ENCODE measurements around the gene MBP. TPM values are rescaled to one million over a fixed set of nuclear protein-coding genes. Genes with fewer than 3 reads are reported as not detected.

Gene MBP
- total RNA-seq, 4 donors from 2014 or later = 18.1 to 58.8 (median 30.6) TPM

DNA sequence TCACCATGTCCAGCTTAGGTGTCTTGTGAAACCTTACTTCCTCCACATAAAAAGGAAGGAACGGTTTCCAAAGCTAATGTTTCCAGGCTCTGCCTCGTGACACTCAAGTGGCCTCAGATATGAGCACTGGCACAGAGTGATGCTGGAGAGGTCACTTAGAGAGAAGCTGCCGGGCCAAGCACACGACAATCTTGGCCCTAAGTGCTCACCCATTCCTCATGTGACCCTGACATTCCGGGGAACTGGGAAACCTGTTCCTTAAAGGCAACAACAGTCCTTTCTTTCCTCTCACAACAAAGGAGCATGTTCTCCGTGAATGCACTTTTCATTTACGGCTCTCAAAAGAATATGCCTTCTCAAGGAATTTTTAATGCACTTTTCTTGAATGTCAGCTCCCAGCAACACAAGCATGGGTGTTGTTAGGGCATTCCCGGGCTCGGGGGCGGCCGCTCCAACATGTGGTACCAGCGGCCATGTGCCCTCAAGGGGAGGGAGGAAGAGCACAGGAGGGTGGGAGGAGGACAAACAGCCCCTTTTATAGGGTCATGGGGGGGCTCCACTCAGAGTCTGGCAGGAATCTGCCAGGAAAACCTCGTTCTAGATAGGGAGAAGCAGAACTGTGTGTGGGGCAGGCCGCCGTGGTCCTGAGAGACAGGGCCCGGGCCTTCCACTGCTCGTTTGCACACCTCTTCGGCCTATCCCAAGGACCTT, 118.6 kb downstream of the MBP start:
- TF ChIP-seq, protein P1, sequence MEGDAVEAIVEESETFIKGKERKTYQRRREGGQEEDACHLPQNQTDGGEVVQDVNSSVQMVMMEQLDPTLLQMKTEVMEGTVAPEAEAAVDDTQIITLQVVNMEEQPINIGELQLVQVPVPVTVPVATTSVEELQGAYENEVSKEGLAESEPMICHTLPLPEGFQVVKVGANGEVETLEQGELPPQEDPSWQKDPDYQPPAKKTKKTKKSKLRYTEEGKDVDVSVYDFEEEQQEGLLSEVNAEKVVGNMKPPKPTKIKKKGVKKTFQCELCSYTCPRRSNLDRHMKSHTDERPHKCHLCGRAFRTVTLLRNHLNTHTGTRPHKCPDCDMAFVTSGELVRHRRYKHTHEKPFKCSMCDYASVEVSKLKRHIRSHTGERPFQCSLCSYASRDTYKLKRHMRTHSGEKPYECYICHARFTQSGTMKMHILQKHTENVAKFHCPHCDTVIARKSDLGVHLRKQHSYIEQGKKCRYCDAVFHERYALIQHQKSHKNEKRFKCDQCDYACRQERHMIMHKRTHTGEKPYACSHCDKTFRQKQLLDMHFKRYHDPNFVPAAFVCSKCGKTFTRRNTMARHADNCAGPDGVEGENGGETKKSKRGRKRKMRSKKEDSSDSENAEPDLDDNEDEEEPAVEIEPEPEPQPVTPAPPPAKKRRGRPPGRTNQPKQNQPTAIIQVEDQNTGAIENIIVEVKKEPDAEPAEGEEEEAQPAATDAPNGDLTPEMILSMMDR (IDR thresholded peaks at IDR 0.05; ENCODE audit: low read depth) = no peak

DNA sequence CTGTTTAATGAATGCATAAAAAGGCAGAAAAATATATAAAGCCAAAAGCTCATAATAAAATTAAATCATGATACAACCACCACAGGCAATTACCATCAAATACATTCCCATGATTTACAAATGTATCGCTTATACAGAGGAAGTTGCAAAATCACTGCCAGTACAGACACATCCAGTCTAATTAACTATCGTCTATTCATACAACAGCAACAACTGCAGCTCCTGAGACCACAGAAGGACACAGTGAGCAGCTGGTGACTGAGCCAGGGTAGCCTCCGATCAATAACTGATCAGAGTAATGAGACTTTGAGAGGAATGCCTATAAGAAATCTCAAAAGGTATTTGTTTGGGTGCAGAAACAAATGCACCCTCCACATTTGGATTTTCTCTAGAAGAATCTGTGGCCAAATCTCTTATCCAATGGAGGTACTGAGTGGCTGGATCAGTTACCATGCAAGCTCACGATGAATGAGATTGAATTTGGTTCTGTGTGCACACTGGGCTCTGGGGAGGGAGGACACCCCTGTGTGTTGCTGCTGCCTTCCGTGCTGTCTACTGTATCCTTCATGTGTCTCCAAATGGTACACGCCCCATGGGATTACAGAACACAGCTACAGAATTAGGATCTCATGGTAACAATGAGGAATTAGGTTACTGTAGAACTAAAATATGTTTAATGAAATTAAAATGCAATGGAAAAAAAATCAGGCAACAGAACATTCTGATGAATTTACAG, 119.6 kb downstream of the MBP start:
- TF ChIP-seq, protein P1 (IDR thresholded peaks at IDR 0.05; ENCODE audit: low read depth) = no peak

DNA sequence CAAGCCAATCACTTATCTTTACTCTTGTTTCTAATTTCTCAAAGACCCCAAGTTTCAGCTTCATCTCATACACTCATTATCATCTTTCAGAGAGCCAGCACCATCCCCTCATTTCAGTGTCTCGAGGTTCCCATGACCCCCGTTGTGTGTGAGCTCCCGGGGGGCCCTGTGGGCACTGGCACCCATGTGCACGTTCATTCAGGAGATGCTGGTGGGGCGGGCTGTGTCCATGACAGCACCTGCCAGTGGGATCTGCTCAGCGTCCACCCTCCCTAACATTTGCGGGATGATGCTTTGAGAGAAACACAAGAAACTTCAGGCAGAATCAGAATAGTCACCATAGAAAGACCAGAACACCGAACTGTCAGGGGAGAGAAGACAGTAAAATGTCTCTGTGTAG, 120.5 kb downstream of the MBP start:
- TF ChIP-seq, protein P1 (IDR thresholded peaks at IDR 0.05; ENCODE audit: low read depth) = no peak

DNA sequence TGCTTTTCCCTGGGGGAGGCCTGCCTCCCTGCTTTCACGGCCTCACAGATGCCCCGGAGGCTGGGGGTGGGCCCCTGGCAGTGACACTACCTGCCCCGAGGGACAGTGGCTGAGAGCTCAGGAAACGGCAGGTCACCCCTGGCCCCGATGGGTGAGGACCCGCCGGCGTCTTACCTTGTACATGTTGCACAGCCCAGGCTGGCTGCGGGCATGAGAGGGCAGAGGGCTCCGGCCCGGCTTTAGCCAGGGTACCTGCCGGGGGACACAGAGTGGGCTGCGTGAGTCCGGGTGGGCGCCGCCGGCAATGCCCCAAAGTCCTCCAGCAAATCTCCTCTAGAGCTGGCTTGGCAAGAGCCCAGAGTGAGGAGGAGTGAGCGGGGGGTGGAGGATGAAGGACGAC, 122.9 kb downstream of the MBP start:
- TF ChIP-seq, protein P1 (IDR thresholded peaks at IDR 0.05; ENCODE audit: low read depth) = no peak

DNA sequence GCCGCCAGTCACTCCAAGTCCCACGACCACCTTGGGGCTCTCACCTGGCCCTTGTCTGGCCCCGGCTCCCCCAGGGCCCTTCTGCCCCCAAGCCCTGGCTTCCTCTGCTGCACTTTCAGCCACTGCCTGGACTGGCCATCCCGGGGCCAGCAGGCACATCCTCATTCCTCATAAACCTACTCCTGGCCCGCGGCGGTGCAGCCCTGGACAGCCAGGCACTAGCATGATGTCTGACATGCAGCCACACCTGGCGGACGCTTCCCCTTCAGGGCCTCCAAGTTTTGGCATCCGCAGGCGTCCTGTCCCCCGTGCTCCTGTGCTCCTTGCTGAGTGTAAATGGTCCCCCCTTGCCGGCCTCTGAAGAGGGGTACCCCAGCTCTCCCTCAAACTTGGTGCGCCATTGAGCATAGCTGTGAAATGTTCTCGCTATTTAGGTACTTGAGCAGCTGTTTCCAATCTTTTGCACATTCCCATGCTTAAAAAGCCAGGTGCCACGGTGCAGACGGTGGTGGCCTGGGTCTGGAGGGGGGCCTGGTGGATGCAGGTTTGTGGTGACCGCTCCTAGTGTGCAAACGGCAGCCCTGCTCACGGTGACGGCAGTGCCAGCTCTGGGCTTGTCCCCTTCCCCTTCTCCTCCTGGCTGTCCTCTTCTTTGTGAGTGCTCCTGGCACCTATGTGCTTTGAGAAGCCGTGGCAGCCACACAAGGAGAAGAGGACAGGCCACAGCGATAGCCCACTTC, 123.8 kb downstream of the MBP start:
- TF ChIP-seq, protein P1 (IDR thresholded peaks at IDR 0.05; ENCODE audit: low read depth) = no peak

DNA sequence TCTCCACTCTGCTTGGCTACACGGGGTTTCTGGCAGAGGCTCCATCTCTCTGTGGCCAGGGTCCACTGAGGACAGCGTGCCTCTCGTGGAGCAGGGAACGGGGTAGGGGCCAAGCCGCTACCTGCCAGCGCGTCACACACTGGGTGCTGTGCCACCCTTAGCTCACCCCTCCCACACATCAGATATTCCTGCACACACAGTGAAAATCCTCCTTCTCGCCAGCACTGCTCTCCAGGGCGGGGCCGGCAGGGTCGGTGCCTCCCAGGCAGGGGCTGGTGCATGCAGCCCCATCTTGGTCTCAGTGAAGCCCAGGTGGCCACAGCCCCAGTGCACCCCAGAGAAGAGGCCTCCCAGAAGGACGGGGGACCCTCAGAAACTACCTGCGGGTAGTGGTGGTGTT, 124.6 kb downstream of the MBP start:
- TF ChIP-seq, protein P1 (IDR thresholded peaks at IDR 0.05; ENCODE audit: low read depth) = no peak

DNA sequence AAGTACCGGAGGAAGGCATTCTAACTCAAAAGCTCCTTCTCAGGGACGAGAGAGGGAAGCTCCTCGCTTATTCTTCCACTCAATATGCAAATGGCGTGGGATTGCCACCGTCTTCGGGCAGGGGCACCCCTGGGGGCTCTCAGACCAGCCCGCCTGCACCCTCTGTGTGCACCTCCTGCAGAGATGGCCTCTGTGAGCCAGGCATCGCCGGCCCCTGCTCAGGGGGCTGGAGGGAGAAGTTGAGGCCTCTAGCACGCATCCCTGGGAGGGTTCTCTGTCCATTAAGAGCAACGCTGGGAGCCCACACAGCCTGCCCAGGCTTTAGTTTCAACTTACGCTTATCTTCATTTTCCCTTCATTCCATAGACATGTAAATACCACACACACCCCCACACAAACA, 125.3 kb downstream of the MBP start:
- TF ChIP-seq, protein P1 (IDR thresholded peaks at IDR 0.05; ENCODE audit: low read depth) = no peak
